Measurements from ENCODE around the gene CFAP45. TPM values are rescaled to one million over a fixed set of nuclear protein-coding genes. Genes with fewer than 3 reads are reported as not detected.

CFAP45 gene
- total RNA-seq, 1 experiment from 2014 or later = 0.48 TPM

GRCh38 chr1:159931101-159931794 lies 31.3 kb upstream of the CFAP45 start (continued):
- TF ChIP-seq, protein P1, sequence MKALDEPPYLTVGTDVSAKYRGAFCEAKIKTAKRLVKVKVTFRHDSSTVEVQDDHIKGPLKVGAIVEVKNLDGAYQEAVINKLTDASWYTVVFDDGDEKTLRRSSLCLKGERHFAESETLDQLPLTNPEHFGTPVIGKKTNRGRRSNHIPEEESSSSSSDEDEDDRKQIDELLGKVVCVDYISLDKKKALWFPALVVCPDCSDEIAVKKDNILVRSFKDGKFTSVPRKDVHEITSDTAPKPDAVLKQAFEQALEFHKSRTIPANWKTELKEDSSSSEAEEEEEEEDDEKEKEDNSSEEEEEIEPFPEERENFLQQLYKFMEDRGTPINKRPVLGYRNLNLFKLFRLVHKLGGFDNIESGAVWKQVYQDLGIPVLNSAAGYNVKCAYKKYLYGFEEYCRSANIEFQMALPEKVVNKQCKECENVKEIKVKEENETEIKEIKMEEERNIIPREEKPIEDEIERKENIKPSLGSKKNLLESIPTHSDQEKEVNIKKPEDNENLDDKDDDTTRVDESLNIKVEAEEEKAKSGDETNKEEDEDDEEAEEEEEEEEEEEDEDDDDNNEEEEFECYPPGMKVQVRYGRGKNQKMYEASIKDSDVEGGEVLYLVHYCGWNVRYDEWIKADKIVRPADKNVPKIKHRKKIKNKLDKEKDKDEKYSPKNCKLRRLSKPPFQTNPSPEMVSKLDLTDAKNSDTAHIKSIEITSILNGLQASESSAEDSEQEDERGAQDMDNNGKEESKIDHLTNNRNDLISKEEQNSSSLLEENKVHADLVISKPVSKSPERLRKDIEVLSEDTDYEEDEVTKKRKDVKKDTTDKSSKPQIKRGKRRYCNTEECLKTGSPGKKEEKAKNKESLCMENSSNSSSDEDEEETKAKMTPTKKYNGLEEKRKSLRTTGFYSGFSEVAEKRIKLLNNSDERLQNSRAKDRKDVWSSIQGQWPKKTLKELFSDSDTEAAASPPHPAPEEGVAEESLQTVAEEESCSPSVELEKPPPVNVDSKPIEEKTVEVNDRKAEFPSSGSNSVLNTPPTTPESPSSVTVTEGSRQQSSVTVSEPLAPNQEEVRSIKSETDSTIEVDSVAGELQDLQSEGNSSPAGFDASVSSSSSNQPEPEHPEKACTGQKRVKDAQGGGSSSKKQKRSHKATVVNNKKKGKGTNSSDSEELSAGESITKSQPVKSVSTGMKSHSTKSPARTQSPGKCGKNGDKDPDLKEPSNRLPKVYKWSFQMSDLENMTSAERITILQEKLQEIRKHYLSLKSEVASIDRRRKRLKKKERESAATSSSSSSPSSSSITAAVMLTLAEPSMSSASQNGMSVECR (CRISPR knock-in tag; IDR thresholded peaks at IDR 0.05; ENCODE audit: borderline replicate concordance) = no peak

GRCh38 chr1:159930634-159931033 lies 30.7 kb upstream of the CFAP45 start:
- TF ChIP-seq FOXK1 (CRISPR knock-in tag; IDR thresholded peaks at IDR 0.05) = no peak
- no peak for TF ChIP-seq FOXP1 (CRISPR knock-in tag; IDR thresholded peaks at IDR 0.05; ENCODE audit: borderline replicate concordance)
- TF ChIP-seq NFYB (CRISPR knock-in tag; conservative IDR thresholded peaks at IDR 0.05; ENCODE audit: low read depth) = no peak
- no peak for TF ChIP-seq MXD4 (CRISPR knock-in tag; IDR thresholded peaks at IDR 0.05; ENCODE audit: borderline replicate concordance)
- TF ChIP-seq JAZF1 (CRISPR knock-in tag; IDR thresholded peaks at IDR 0.05) = no peak
- TF ChIP-seq TEAD1 (CRISPR knock-in tag; IDR thresholded peaks at IDR 0.05) = no peak
- no peak for TF ChIP-seq E2F5 (CRISPR knock-in tag; IDR thresholded peaks at IDR 0.05)
- no peak for TF ChIP-seq ZNF281 (CRISPR knock-in tag; IDR thresholded peaks at IDR 0.05)
- no peak for TF ChIP-seq ZNF219 (CRISPR knock-in tag; IDR thresholded peaks at IDR 0.05; ENCODE audit: borderline replicate concordance)
- TF ChIP-seq TP53 (CRISPR knock-in tag; IDR thresholded peaks at IDR 0.05) = no peak
- no peak for TF ChIP-seq CBFB (CRISPR knock-in tag; IDR thresholded peaks at IDR 0.05; ENCODE audit: low read depth)
- no peak for TF ChIP-seq ERG (CRISPR knock-in tag; IDR thresholded peaks at IDR 0.05)
- TF ChIP-seq, protein P2, sequence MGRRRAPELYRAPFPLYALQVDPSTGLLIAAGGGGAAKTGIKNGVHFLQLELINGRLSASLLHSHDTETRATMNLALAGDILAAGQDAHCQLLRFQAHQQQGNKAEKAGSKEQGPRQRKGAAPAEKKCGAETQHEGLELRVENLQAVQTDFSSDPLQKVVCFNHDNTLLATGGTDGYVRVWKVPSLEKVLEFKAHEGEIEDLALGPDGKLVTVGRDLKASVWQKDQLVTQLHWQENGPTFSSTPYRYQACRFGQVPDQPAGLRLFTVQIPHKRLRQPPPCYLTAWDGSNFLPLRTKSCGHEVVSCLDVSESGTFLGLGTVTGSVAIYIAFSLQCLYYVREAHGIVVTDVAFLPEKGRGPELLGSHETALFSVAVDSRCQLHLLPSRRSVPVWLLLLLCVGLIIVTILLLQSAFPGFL (CRISPR knock-in tag; IDR thresholded peaks at IDR 0.05; ENCODE audit: borderline replicate concordance) = no peak
- TF ChIP-seq, protein P3, sequence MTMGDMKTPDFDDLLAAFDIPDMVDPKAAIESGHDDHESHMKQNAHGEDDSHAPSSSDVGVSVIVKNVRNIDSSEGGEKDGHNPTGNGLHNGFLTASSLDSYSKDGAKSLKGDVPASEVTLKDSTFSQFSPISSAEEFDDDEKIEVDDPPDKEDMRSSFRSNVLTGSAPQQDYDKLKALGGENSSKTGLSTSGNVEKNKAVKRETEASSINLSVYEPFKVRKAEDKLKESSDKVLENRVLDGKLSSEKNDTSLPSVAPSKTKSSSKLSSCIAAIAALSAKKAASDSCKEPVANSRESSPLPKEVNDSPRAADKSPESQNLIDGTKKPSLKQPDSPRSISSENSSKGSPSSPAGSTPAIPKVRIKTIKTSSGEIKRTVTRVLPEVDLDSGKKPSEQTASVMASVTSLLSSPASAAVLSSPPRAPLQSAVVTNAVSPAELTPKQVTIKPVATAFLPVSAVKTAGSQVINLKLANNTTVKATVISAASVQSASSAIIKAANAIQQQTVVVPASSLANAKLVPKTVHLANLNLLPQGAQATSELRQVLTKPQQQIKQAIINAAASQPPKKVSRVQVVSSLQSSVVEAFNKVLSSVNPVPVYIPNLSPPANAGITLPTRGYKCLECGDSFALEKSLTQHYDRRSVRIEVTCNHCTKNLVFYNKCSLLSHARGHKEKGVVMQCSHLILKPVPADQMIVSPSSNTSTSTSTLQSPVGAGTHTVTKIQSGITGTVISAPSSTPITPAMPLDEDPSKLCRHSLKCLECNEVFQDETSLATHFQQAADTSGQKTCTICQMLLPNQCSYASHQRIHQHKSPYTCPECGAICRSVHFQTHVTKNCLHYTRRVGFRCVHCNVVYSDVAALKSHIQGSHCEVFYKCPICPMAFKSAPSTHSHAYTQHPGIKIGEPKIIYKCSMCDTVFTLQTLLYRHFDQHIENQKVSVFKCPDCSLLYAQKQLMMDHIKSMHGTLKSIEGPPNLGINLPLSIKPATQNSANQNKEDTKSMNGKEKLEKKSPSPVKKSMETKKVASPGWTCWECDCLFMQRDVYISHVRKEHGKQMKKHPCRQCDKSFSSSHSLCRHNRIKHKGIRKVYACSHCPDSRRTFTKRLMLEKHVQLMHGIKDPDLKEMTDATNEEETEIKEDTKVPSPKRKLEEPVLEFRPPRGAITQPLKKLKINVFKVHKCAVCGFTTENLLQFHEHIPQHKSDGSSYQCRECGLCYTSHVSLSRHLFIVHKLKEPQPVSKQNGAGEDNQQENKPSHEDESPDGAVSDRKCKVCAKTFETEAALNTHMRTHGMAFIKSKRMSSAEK (CRISPR knock-in tag; IDR thresholded peaks at IDR 0.05; ENCODE audit: borderline replicate concordance) = no peak
- TF ChIP-seq, protein P4, sequence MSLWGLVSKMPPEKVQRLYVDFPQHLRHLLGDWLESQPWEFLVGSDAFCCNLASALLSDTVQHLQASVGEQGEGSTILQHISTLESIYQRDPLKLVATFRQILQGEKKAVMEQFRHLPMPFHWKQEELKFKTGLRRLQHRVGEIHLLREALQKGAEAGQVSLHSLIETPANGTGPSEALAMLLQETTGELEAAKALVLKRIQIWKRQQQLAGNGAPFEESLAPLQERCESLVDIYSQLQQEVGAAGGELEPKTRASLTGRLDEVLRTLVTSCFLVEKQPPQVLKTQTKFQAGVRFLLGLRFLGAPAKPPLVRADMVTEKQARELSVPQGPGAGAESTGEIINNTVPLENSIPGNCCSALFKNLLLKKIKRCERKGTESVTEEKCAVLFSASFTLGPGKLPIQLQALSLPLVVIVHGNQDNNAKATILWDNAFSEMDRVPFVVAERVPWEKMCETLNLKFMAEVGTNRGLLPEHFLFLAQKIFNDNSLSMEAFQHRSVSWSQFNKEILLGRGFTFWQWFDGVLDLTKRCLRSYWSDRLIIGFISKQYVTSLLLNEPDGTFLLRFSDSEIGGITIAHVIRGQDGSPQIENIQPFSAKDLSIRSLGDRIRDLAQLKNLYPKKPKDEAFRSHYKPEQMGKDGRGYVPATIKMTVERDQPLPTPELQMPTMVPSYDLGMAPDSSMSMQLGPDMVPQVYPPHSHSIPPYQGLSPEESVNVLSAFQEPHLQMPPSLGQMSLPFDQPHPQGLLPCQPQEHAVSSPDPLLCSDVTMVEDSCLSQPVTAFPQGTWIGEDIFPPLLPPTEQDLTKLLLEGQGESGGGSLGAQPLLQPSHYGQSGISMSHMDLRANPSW (CRISPR knock-in tag; conservative IDR thresholded peaks at IDR 0.05; ENCODE audit: low read depth) = no peak
- DNase-seq (ENCODE audit: low spot score) (no peak), ATAC-seq (no peak)
- POLR2A ChIA-PET = interaction anchor here (0.5 kb wide), 1 partner anchor 37 kb away, joined by 3 read pairs; no protein-coding TSS in a partner anchor
- peaks cover 34% of the 10 kb centered on the region for H3K36me3 Mint-ChIP-seq
- CTCF ChIA-PET = interaction anchor here (1.1 to 2.9 kb wide), 5 partner anchors 15 to 155 kb away, joined by 3 to 24 read pairs (median 5); partner anchors contain the start of gene IGSF9
- H3K27ac Mint-ChIP-seq = no peak overlapping the region; the same call in 1 of the 2 replicates
- no peaks in the 10 kb centered on the region for H3K27me3 Mint-ChIP-seq (ENCODE audit: low read depth)
- no peak overlapping the region for H3K4me3 Mint-ChIP-seq
- H3K4me1 Mint-ChIP-seq = peaks cover 13% of the 10 kb centered on the region
- H3K9me3 Mint-ChIP-seq = no peaks in the 10 kb centered on the region
